ENCODE data around the gene GCK.

Gene GCK

DNA sequence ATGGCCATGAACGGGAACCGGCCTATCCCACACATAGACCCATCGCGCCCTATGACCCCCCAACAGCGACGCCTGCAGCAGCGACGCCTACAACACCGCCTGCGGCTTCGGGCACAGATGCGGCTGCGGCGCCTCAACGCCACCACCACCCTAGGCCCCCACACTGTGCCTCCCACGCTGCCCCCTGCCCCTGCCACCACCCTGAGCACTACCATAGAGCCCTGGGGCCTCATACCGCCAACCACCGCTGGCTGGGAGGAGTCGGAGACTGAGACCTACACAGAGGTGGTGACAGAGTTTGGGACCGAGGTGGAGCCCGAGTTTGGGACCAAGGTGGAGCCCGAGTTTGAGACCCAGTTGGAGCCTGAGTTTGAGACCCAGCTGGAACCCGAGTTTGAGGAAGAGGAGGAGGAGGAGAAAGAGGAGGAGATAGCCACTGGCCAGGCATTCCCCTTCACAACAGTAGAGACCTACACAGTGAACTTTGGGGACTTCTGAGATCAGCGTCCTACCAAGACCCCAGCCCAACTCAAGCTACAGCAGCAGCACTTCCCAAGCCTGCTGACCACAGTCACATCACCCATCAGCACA is 75.4 kb downstream of the GCK start:
- Histone ChIP-seq H4K20me1 (ENCODE audit: low read depth, low read length) (no peaks in the 10 kb centered on the region), H3K4me2 (ENCODE audit: low read depth, low read length, poor library complexity, severe bottlenecking) (no peak overlapping the region), H3K4me3 (ENCODE audit: insufficient read depth, low read length, poor library complexity, severe bottlenecking) (no peak overlapping the region), H3K27me3 (ENCODE audit: low read length) (no peaks in the 10 kb centered on the region), H3K9me2 (replicated peaks; ENCODE audit: insufficient read depth, low read length) (no peaks in the 10 kb centered on the region), H3K79me2 (ENCODE audit: insufficient read depth, low read length) (no peaks in the 10 kb centered on the region), H3K27ac (ENCODE audit: low read depth, low read length) (no peak overlapping the region), H3K9me3 (ENCODE audit: insufficient read depth, low read length) (no peaks in the 10 kb centered on the region), H2AFZ (ENCODE audit: low read depth, low read length, severe bottlenecking) (no peak overlapping the region), H3K36me3 (ENCODE audit: low read length) (no peaks in the 10 kb centered on the region), H3K9ac (ENCODE audit: low read length) (no peak overlapping the region), H3F3A (ENCODE audit: insufficient read depth) (no peaks in the 10 kb centered on the region)
- TF ChIP-seq, protein P1, sequence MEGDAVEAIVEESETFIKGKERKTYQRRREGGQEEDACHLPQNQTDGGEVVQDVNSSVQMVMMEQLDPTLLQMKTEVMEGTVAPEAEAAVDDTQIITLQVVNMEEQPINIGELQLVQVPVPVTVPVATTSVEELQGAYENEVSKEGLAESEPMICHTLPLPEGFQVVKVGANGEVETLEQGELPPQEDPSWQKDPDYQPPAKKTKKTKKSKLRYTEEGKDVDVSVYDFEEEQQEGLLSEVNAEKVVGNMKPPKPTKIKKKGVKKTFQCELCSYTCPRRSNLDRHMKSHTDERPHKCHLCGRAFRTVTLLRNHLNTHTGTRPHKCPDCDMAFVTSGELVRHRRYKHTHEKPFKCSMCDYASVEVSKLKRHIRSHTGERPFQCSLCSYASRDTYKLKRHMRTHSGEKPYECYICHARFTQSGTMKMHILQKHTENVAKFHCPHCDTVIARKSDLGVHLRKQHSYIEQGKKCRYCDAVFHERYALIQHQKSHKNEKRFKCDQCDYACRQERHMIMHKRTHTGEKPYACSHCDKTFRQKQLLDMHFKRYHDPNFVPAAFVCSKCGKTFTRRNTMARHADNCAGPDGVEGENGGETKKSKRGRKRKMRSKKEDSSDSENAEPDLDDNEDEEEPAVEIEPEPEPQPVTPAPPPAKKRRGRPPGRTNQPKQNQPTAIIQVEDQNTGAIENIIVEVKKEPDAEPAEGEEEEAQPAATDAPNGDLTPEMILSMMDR (IDR thresholded peaks at IDR 0.05; ENCODE audit: insufficient read depth, low read length, poor library complexity, severe bottlenecking), result no peak
- no peak for TF ChIP-seq EZH2phosphoT487 (conservative IDR thresholded peaks at IDR 0.05; ENCODE audit: low read length)

DNA sequence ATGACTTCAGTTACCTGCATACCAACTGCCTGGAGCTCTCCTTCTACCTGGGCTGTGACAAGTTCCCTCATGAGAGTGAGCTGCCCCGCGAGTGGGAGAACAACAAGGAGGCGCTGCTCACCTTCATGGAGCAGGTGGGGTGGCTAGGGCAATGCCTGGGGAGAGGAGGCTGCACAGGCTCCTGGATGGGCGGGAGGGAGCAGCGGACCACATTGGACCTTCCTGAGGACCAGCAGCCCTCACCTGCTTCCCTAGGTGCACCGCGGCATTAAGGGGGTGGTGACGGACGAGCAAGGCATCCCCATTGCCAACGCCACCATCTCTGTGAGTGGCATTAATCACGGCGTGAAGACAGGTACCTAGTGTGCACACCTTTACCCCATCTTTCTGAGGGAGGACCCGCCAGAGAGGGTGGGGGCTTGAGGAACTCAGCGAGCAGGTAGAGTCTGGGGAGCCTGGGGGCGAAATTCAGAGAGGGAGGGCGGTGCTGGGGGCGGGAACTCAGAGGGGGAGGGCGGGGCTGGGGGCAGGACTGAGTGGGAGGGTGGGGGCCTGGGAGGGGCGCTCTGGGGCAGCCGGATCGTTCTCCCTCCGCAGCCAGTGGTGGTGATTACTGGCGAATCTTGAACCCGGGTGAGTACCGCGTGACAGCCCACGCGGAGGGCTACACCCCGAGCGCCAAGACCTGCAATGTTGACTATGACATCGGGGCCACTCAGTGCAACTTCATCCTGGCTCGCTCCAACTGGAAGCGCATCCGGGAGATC is 76.1 kb downstream of the GCK start:
- H3K27ac ChIP-seq (ENCODE audit: low read depth, low read length), result no peak overlapping the region
- H3K4me3 ChIP-seq (ENCODE audit: insufficient read depth, low read length, poor library complexity, severe bottlenecking), result no peak overlapping the region
- no peak for TF ChIP-seq EZH2phosphoT487 (conservative IDR thresholded peaks at IDR 0.05; ENCODE audit: low read length)
- TF ChIP-seq, protein P1 (IDR thresholded peaks at IDR 0.05; ENCODE audit: insufficient read depth, low read length, poor library complexity, severe bottlenecking), result no peak
- no peak overlapping the region for H3K4me2 ChIP-seq (ENCODE audit: low read depth, low read length, poor library complexity, severe bottlenecking)
- H4K20me1 ChIP-seq (ENCODE audit: low read depth, low read length), result no peaks in the 10 kb centered on the region
- H3K9me3 ChIP-seq (ENCODE audit: insufficient read depth, low read length), result no peaks in the 10 kb centered on the region
- no peaks in the 10 kb centered on the region for H3K27me3 ChIP-seq (ENCODE audit: low read length)
- H3F3A ChIP-seq (ENCODE audit: insufficient read depth), result no peaks in the 10 kb centered on the region
- no peak overlapping the region for H2AFZ ChIP-seq (ENCODE audit: low read depth, low read length, severe bottlenecking)
- H3K36me3 ChIP-seq (ENCODE audit: low read length), result no peaks in the 10 kb centered on the region
- H3K9me2 ChIP-seq (replicated peaks; ENCODE audit: insufficient read depth, low read length), result no peaks in the 10 kb centered on the region
- H3K79me2 ChIP-seq (ENCODE audit: insufficient read depth, low read length), result no peaks in the 10 kb centered on the region
- H3K9ac ChIP-seq (ENCODE audit: low read length), result no peak overlapping the region

DNA sequence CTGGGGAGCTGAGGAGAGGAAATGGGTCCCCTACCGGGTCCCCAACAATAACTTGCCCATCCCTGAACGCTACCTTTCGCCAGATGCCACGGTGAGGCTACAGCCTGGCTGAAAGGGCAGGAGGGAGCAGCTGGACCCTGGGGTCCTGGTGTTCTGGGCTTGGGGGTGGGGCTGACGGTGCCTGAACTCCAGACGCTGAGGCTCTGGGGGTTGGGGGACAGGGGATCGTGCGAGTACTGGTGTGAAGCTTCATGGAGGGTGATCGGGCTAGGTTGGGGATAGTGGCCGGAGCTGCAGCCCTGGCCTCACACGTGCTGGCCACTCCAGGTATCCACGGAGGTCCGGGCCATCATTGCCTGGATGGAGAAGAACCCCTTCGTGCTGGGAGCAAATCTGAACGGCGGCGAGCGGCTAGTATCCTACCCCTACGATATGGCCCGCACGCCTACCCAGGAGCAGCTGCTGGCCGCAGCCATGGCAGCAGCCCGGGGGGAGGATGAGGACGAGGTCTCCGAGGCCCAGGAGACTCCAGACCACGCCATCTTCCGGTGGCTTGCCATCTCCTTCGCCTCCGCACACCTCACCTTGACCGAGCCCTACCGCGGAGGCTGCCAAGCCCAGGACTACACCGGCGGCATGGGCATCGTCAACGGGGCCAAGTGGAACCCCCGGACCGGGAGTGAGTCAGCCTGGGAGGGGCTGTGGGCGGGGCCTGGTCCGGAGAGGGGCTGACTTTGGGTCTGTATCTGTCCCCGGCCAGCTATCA is 76.8 kb downstream of the GCK start:
- H3K4me2 ChIP-seq (ENCODE audit: low read depth, low read length, poor library complexity, severe bottlenecking), result no peak overlapping the region
- TF ChIP-seq, protein P1 (IDR thresholded peaks at IDR 0.05; ENCODE audit: insufficient read depth, low read length, poor library complexity, severe bottlenecking), result no peak
- TF ChIP-seq EZH2phosphoT487 (conservative IDR thresholded peaks at IDR 0.05; ENCODE audit: low read length), result no peak
- H3K27me3 ChIP-seq (ENCODE audit: low read length), result no peaks in the 10 kb centered on the region
- H3K79me2 ChIP-seq (ENCODE audit: insufficient read depth, low read length), result no peaks in the 10 kb centered on the region
- H3K9me3 ChIP-seq (ENCODE audit: insufficient read depth, low read length), result no peaks in the 10 kb centered on the region
- no peak overlapping the region for H3K9ac ChIP-seq (ENCODE audit: low read length)
- no peaks in the 10 kb centered on the region for H3K36me3 ChIP-seq (ENCODE audit: low read length)
- H3K9me2 ChIP-seq (replicated peaks; ENCODE audit: insufficient read depth, low read length), result no peaks in the 10 kb centered on the region
- H2AFZ ChIP-seq (ENCODE audit: low read depth, low read length, severe bottlenecking), result no peak overlapping the region
- no peak overlapping the region for H3K4me3 ChIP-seq (ENCODE audit: insufficient read depth, low read length, poor library complexity, severe bottlenecking)
- no peak overlapping the region for H3K27ac ChIP-seq (ENCODE audit: low read depth, low read length)
- H3F3A ChIP-seq (ENCODE audit: insufficient read depth), result no peaks in the 10 kb centered on the region
- no peaks in the 10 kb centered on the region for H4K20me1 ChIP-seq (ENCODE audit: low read depth, low read length)
